Esophagus (tissue), 2 donors: ENCODE data around the gene AXIN2. TPM values are rescaled to one million over a fixed set of nuclear protein-coding genes. Genes with fewer than 3 reads are reported as not detected.

Experiments
- H3K27ac ChIP-seq, 2 donors: one replicate each; pipeline ENCODE4 v1.5.1; 2013; ENCODE audit warnings: low read depth in 2 of 2, mild to moderate bottlenecking in 2 of 2, inconsistent platforms in 1 of 2, low read length in 1 of 2, moderate library complexity in 1 of 2
- H3K27me3 ChIP-seq, 2 donors: one replicate each; pipeline ENCODE4 v1.6.1; 2013; ENCODE audit warnings: low read length in 2 of 2, control low read depth in 1 of 2, mild to moderate bottlenecking in 1 of 2; ENCODE audit not compliant: insufficient read depth in 2 of 2, control insufficient read depth in 1 of 2
- H3K36me3 ChIP-seq, 2 donors: one replicate each; pipeline ENCODE4 v1.6.1; 2013; ENCODE audit warnings: low read length in 1 of 2; ENCODE audit not compliant: control insufficient read depth in 2 of 2, insufficient read depth in 2 of 2
- H3K4me1 ChIP-seq, 2 donors: one replicate each; pipeline ENCODE4 v1.6.1; 2013; ENCODE audit warnings: low read length in 1 of 2; ENCODE audit not compliant: control insufficient read depth in 2 of 2, insufficient read depth in 2 of 2
- H3K4me3 ChIP-seq, 2 donors: one replicate each; pipeline ENCODE4 v1.5.1; 2013; ENCODE audit warnings: low read length in 2 of 2, mild to moderate bottlenecking in 2 of 2, low read depth in 1 of 2, moderate library complexity in 1 of 2
- H3K9me3 ChIP-seq, 2 donors: one replicate each; pipeline ENCODE4 v1.6.1; 2013; ENCODE audit warnings: mild to moderate bottlenecking in 2 of 2, low read depth in 1 of 2, low read length in 1 of 2, moderate library complexity in 1 of 2; ENCODE audit not compliant: control insufficient read depth in 2 of 2, insufficient read depth in 1 of 2
- WGBS, 2 donors: extraction: QIAGEN DNeasy Blood & Tissue Kit; methylation state at CpG; one replicate each; pipeline ENCODE4 v1.1.7; 2013; 5-methylcytosine and 5-hydroxymethylcytosine counted together
- polyA plus RNA-seq, 2 donors: library from polyadenylated mRNA; stranded (reverse); fragments of 200-250 nt; gene quantifications; one replicate each; pipeline ENCODE4 v1.2.3, GENCODE V29; 2013
- donor health status: healthy with polysubstance abuse.
- donor health status: Bipolar disorder and iron deficiency.

Gene AXIN2
- polyA plus RNA-seq, 2 donors = 1.8 to 2.7 TPM

DNA sequence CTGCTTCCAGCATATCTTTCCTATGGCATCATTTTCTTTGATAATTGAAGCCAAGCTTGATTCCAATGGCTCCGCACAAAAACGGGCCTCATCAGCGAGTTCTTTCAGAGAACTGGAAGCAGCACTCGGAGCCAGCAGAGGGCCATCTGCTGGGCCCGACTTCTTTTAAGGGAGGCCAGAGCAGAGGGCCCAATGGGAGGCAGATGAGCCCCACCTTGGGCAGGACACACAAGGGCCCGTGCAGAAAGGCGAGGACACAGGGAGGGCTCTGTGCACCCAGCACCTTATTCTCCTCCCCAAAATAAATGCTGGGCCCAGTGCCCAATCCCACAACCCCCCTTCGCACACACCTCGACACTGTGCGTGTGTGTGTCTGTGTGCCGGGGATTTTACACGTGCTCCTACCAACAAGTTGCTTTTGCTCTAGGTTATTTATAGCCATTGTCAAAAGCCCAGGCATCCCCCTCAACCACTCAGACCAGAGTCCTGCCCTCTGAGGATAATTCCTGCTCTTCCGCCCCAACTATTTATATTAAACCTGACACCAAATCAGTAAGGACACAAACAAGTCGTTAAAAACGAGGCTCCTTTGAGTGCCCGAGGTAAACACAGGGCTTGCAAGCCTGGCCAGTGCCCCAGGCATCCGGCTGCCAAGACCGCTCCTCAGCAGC lies 6.8 kb downstream of the AXIN2 start:
- Histone ChIP-seq H3K27ac (no peak overlapping the region), H3K27me3 (no peaks in the 10 kb centered on the region), H3K4me3 (no peak overlapping the region), H3K9me3 (no peaks in the 10 kb centered on the region), H3K4me1 (peaks cover 0 to 8% of the 10 kb centered on the region in 2 donors), H3K36me3 (no peaks in the 10 kb centered on the region)
- WGBS, 2 donors = 44% methylated on average over 18 of the region's 18 CpGs

DNA sequence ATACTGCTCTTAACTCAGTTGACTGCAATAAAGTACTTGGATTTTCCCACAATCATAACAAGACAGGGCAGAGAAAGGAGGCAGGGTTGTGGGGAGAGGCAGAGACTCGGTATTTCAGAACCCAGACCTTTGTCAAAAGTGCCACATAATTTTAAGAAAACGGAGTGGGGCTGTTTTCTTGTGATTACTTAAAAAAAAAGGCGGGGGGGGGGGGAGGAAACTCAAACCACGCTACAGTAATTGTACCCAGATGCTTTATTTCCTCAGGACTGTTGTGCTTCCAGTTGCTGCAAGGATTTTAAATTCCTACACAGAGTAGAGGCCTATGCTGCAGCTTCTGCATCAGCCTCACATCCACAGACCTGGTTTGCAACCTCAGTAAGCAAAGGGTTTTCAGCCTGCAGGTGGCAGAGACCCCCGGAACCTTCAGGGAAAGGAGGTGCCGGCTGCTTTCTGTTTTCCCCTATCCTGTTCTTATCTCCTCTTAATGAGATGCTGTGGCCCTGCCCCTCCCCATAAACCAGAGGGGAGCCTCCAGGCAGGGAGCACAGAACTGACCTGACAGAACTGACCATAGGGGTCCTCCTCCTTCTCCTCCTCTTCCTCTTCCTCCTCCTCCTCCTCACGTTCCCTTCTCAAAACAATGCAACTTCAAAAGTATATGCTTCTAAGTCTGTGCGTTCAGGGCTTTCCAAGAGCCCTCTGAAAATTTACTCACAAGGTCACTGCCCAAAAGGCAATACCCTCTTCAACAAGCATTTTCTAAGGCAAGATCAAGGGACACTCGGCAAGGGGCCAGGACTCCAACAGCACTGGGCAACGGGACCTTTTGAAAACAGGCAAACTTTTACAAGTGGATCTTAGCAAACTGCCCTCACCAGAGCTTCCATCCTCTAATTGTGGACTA lies 7.5 kb downstream of the AXIN2 start:
- Histone ChIP-seq H3K4me3 (no peak overlapping the region), H3K4me1 (peaks cover 0 to 10% of the 10 kb centered on the region in 2 donors), H3K27ac (peak overlapping the region; percentile 19 to 66), H3K9me3 (no peaks in the 10 kb centered on the region), H3K27me3 (no peaks in the 10 kb centered on the region), H3K36me3 (peaks cover 0 to 3% of the 10 kb centered on the region in 2 donors)
- whole genome bisulfite sequencing, 2 donors = 37 to 40% methylated on average over 10 of the region's 10 CpGs

DNA sequence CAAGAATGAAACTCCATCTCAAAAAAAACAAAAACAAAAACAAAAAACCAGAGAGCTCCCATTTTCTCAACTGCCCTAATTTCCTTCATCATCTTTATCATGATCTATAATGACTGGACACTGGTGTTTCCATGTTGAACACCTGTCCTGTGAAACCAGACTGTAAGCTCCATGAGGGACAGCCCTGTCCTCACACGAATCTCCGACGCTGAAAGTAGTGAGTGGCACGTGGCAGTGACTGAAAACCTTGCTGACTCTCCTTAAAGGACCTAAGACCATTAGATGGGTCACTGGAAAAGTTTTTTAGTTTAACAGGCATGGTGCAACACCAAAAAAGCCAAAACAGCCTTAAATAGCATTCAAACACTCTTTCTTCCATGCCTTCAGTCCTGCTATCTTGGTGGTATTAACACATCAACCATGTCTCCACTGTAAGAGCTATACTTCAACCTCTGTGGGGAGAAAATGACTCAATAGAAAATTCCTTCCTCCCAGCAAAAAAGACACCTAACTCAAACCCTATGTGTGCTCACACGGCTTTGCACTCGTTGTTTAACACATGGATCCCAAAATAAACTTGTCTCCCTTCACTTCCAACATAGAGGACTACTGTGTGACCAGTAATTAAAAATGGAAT lies 8.3 kb downstream of the AXIN2 start:
- Histone ChIP-seq H3K9me3 (no peaks in the 10 kb centered on the region), H3K27me3 (no peaks in the 10 kb centered on the region), H3K4me1 (peaks cover 0 to 10% of the 10 kb centered on the region in 2 donors), H3K36me3 (peaks cover 0 to 3% of the 10 kb centered on the region in 2 donors), H3K4me3 (no peak overlapping the region), H3K27ac (no peak overlapping the region)
- WGBS, 2 donors = 70 to 78% methylated on average over 6 of the region's 6 CpGs

DNA sequence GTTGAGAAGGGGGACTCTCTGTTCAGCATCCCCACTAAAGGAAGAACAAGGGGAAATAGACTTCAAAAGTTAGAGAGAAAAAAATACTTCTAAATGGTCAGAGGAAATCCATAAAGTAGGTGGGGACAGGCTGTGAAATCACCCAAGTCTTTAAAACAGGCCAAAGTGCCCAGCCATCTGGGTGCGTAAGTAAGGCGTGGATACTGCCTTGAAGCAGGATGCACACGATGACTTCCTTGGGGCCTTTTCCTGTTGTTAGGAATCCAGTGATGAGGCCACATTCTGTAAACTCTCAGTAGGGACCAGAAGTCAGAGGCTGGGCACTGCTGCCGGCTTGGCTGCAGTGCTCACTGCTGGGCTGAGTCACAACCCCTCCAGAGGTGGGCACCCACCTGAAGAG lies 9.2 kb downstream of the AXIN2 start:
- Histone ChIP-seq H3K27ac (no peak overlapping the region), H3K4me1 (peaks cover 0 to 10% of the 10 kb centered on the region in 2 donors), H3K27me3 (no peaks in the 10 kb centered on the region), H3K9me3 (no peaks in the 10 kb centered on the region), H3K4me3 (no peak overlapping the region), H3K36me3 (peaks cover 0 to 3% of the 10 kb centered on the region in 2 donors)
- 73 to 81% methylated on average over 4 of the region's 4 CpGs for WGBS, 2 donors

DNA sequence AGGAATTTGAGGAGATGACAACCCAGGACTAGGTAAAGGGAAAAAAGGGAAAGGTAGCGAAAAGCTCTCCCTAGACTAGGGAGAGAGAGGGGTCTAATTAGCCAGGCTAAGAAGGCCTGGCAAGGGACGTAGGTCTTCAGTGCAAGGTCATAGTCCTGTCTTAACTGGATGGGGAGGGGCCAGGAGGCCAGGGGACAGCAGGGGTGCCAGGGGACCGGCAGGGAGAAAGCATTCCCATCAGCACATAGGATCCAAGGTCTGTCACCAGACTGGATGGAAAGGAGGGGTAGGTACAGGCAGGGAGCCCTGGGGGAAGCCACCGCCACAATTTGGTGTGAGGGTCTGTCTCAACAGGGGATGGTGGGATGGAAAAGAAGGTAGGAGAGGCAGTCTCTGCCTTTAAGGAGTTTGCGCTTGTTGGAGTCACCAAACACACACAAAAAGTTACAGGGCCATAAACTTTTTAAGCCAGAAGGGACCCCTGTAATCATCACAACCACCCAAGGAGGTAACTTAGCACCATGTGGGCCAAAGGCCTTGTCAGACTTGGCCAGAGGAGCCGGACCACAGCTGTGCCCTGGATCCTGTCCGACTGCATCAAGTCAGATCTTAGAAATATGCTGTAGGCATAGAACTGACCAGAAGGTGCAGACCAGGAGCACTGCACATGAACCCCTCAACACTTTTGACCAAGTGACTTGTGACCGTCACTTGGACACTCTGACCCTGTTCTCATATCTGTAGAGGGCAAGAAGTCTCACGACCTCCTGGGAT lies 10.0 kb downstream of the AXIN2 start:
- no peak overlapping the region for H3K4me3 ChIP-seq
- peaks cover 0 to 3% of the 10 kb centered on the region in 2 donors for H3K36me3 ChIP-seq
- peaks cover 0 to 10% of the 10 kb centered on the region in 2 donors for H3K4me1 ChIP-seq
- no peaks in the 10 kb centered on the region for H3K27me3 ChIP-seq
- no peaks in the 10 kb centered on the region for H3K9me3 ChIP-seq
- WGBS, 2 donors = 77 to 79% methylated on average over 9 of the region's 9 CpGs
- peak overlapping the region in 1 of 2 donors; percentile 3 for H3K27ac ChIP-seq

DNA sequence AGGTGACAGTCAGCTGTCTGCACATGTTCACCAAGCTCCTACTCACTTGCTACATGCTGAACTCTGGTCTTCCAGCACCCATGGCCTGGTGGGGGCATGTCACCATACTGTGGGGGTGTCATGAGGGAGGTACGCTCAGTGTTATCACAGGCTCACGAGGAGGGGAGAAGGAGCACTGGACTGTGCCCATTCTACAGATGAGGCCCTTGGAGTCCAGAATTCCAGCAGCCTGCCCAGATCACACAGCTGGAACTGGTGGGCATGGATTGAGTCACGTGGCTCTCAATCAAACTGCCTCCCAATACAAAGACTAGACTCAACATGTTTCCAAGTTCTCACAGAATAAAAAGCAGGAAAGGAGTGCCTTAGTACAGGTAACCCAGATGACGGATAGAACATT lies 10.7 kb downstream of the AXIN2 start:
- 75 to 80% methylated on average over 4 of the region's 4 CpGs for WGBS, 2 donors
- peaks cover 0 to 3% of the 10 kb centered on the region in 2 donors for H3K36me3 ChIP-seq

DNA sequence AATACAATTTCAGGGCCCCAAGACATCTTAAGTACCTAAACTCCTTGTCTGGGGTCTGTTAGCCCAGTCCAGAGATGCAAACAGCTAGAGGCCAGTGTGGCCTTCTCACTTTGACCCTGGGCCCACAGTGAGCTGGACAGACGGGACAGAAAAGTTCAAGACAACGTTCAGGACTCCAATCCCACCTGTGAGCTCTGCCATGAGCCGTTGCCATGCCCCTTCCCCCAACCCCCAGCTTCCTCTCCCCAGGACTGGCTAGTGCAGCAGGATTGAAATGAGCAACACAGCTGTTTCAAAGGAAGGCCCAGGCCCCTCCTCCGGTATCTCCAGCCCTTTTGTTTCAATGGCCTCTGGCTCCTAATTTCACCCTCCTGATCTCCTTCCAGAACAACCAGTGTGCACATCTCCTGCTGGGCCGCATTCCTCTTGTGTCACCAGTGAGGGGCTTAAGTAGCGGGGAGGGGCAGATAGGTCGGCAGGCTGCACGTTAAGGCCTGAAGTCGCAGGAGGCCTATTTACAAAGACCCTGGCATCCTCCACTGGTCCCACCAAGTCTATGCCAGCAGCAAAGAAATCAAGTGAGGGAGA lies 11.3 kb downstream of the AXIN2 start:
- H3K36me3 ChIP-seq = peaks cover 0 to 3% of the 10 kb centered on the region in 2 donors
- no peaks in the 10 kb centered on the region for H3K27me3 ChIP-seq
- H3K4me3 ChIP-seq = no peak overlapping the region
- H3K9me3 ChIP-seq = no peaks in the 10 kb centered on the region
- H3K4me1 ChIP-seq = peaks cover 2 to 10% of the 10 kb centered on the region in 2 donors
- 60 to 66% methylated on average over 9 of the region's 9 CpGs for WGBS, 2 donors
- H3K27ac ChIP-seq = no peak overlapping the region

More for the DNA sequence above, 10.7 kb downstream of the AXIN2 start:
- Histone ChIP-seq H3K4me3 (no peak overlapping the region), H3K27ac (no peak overlapping the region), H3K9me3 (no peaks in the 10 kb centered on the region), H3K27me3 (no peaks in the 10 kb centered on the region), H3K4me1 (peaks cover under 1 to 10% of the 10 kb centered on the region in 2 donors)

DNA sequence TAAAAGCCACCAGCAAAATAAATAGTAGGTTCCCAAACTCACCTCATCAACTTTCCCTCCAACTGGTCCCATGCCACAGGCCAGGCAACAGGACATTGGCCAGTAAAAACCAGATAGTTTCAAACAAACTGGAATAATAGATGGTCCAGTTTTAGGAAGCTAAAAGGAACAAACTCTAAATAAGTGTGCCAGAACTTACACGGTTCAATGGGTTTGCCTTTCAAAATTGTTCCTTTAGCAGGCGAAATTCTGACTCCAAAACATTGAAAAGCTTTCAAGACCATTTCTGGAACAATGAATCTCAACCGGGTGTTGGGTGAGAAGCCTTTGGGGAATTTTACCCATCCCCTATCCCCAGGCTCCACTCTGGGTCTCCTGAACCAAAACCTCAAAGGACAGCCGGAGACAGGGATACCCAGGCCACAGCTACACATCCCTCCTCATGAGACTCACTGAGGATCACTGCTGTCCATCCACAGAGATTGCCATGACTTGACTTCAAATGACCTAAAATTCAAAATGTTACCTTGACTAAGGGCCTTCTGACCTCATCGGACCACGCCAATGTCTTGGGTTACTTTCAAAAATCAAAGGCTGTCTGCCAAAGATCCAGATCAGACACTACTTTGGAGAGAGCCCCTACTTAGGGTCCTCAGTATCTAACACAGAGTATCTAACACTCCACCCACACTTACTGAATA lies 13.0 kb downstream of the AXIN2 start:
- H3K27ac ChIP-seq = no peak overlapping the region
- WGBS, 2 donors = 80 to 88% methylated on average over 6 of the region's 6 CpGs
- H3K4me3 ChIP-seq = no peak overlapping the region
- peaks cover 0 to 3% of the 10 kb centered on the region in 2 donors for H3K36me3 ChIP-seq
- no peaks in the 10 kb centered on the region for H3K27me3 ChIP-seq
- H3K4me1 ChIP-seq = peaks cover 2 to 10% of the 10 kb centered on the region in 2 donors
- no peaks in the 10 kb centered on the region for H3K9me3 ChIP-seq
